Stimulated activated naive CD4-positive, alpha-beta T cell (primary cell): ENCODE results near the gene ACBD6.

Experiments used
- DNase-seq, 6 experiments: peaks; one replicate each; lab custom pipeline; 2025; lab: John Stamatoyannopoulos, UW

Gene ACBD6

DNA sequence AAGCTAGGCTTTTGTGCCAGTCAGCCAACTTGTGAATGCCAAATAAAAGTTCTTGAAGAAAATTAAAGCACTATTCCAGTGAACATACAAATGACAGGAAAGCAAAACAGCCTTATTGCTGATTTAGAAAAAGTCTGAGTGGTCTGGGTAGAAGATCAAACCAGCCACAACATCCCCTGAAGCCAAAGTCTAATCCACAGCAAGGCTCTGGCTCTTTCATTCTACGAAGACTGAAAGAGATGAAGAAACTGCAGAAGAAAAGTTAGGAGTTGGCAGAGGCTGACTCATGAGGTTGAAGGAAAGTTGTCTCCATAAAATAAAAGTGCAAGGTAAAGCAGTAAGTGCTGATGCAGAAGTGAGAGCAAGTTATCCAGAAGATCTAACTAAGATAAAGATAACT, 206.4 kb downstream of the ACBD6 start:
- DNase-seq: no peak

GRCh38 chr1:180294711-180295110, 207.7 kb downstream of the ACBD6 start:
- no peak for DNase-seq

DNA sequence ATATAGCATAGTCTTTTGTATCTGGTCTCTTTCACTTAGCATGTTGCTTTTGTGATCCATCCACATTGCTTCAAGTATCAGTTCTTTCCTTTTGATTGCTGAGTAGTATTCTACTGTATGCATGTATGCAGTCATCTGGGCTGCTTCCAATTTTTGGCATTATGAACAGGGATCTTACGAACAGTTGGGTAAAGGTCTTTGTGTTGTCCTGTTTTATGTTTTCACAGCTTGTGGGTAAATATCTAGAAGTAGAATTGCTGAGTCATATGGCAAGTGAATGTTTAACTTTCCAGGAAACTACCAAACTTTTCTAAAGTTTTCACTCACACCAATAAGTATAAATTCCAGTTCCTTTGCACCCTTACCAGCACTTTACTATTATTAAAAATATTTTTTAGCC, 211.4 kb downstream of the ACBD6 start:
- no peak for DNase-seq

DNA sequence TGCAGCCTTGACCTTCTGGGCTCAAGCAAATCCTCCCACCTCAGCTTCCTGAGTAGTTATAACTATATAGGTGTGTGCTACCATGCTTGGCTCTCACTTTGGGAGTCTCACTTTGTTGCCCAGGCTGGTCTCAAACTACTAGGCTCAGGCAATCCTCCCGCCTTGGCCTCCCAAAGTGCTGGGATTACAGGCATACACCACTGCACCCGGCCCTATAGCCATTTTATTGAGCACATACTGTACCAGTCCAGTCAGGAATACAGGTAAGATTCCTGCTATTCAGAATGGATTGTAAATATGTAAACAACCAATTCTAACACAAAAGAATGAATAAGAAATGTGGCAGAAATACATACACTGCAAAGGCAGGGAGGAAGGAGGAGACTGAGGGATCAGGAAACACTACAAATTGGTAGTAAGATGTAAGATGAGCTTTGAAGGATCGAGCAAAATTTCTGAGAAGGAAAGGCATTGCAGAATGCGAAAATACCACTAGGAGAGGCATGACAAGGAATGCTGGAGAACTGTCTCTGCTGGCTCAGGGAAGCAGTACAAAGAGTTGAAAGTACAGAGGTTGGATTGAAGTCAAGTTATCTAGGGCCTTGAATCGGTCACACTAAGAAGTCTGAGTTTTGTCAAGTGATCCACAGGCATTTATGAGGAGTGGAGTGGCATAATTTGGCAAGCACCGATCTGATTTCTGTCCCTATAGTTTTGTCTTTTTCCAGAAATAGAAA, 211.9 kb downstream of the ACBD6 start:
- DNase-seq: no peak

DNA sequence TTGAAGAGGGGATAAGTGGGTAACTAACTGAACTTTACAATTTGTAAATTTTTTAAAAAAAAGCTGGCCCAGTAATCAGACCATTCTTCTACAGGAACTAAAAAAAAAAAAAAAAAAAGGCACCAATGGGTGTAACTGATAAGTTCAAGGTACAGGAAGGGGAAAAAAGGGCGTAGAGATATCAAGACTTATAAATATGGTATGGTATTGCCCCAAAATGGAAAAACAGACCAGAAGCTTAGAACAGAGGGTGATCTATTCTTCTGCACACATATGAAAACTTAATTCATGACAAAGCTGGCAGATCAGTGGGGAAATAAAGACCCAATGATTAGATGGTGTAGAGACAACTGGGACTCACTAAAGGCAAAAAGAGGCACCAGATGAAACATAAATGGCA, 213.4 kb downstream of the ACBD6 start:
- no peak for DNase-seq

GRCh38 chr1:180287988-180288705, 214.2 kb downstream of the ACBD6 start:
- DNase-seq: no peak

DNA sequence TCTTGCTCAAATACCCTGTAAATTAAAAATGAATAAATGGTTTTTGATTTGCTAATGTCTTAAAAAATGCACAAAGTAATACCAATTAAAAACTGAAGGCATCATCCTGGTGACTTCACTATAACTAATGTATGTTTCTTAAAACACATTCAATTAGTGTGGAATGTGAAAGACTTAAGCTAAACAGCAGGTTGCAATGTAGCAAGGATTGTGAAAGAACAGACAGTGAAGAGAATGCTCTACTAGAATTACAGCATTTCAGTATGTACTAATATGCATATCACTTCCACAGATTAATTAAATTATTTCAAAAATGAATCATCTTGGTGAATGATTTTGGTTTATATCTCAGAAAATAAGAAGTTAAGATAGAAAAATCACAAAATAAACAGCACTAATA, 216.0 kb downstream of the ACBD6 start:
- no peak for DNase-seq

DNA sequence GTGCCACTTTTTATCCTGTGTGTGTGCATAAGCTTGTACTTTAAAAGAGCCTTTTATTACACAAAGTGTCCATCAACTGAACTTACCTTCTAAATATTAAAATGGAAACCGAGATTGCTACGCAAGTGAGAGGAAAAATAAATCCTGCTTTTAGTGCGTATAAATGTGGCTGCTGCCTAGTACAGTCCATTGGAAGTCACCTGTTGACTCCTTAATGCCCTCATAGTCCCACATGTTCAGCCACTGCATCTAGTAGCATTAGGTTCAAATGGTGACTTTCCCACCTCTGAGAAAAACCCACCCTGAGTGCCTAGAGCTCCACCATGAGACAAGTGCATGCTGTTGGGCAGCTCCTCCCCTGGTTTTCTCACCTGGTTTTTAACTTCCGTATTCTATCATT, 219.3 kb downstream of the ACBD6 start:
- DNase-seq: no peak

DNA sequence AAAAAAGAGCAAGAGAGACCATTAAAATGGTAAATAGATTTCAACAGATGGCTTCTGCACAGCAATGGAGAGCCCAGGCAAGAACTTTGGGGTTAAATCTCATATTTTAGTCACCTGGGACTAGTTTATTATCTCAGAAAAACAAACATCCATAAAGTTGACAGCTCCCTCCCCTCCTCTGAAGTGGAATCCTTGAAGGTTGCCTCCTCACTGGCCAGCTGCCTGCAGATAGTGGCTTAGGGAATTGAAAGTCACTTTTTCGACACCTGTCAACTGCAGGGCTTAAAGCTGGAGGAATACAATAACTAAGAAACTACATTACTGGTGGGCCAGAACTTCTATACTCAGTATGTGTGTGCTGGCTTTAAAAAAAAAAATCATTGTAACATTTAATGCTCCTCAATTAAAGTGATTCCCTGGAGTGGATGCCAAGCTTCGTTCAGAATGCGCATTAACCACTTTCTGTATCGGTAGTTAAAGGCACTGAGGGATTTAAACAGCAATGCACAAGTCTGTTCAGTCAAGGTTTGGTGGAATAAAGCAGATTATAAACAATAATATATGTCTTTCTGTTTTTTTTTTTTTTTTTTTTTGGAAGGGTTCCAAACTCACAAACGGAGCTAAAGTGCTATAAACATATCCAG, 219.9 kb downstream of the ACBD6 start:
- no peak for DNase-seq

- DNase-seq: no peak
Measured at GRCh38 chr1:180281490-180281889, 220.9 kb downstream of the ACBD6 start.

GRCh38 chr1:180280617-180281016, 221.8 kb downstream of the ACBD6 start:
- DNase-seq: no peak

- no peak for DNase-seq
Measured at GRCh38 chr1:180279651-180280050, 222.7 kb downstream of the ACBD6 start.

- no peak for DNase-seq
Measured at GRCh38 chr1:180278596-180279395, 223.6 kb downstream of the ACBD6 start.

DNA sequence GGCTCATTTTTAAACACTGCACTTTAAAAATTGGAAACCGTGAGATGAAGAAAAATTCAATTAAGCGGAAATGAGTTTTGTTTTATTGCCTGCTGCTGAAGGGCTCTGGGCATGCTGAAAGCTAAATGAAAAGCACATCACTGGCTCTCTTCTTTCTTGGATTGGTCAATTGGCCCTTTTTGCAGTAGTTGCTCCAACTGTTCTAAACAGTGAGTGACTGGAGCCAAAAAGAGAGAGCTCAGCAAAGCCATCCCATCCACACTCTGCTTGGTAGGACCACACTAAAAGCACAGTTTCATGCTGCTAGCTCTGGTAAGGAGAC, 224.2 kb downstream of the ACBD6 start:
- no peak for DNase-seq

GRCh38 chr1:180277476-180278193, 224.7 kb downstream of the ACBD6 start:
- DNase-seq: no peak

GRCh38 chr1:180275726-180276125, 226.7 kb downstream of the ACBD6 start:
- DNase-seq: no peak

- DNase-seq: no peak
Measured at GRCh38 chr1:180274221-180274620, 228.2 kb downstream of the ACBD6 start.

- DNase-seq: no peak
Measured at GRCh38 chr1:180273066-180273465, 229.3 kb downstream of the ACBD6 start.

DNA sequence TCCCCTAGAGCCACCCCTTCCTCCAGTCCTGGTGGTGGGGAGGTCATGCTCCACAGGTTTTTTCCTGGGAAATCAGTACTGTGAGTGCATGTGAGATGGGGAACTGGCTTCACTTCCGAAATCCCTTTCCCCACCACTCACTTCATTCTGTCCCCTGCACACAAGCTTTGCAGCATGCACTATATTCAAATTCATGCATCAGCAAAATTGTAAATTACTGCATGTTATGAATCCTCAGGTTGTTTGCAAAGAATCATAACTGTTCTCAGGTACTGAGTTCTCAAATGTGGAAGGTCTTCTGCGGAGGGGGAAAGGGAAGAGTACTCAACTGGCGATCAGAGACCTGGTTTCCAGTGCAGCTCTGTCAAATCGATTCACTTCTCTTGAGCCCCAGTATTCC, 230.0 kb downstream of the ACBD6 start:
- no peak for DNase-seq

- DNase-seq: no peak
Measured at GRCh38 chr1:180271272-180272255, 230.8 kb downstream of the ACBD6 start.
